Mesenchymal stem cell (in vitro differentiated cells and primary cell): ENCODE data around the gene BCKDHB.
A peak's percentile ranks its signal among the peaks of the same experiment; 100 is the strongest.

Source experiments
- DNase-seq: peaks from one replicate; pipeline ENCODE4 v3.0.0-alpha.2; 2013
- H2AFZ ChIP-seq: one replicate; pipeline ENCODE4 v1.6.1; 2013; ENCODE audit warnings: low read depth, mild to moderate bottlenecking, control low read depth, inconsistent platforms, low read length, moderate library complexity
- H2AK5ac ChIP-seq: 2 replicates; pipeline ENCODE4 v1.6.1; 2013; ENCODE audit warnings: low read length, moderate library complexity, mild to moderate bottlenecking, inconsistent platforms; ENCODE audit not compliant: severe bottlenecking
- H2BK120ac ChIP-seq: one replicate; pipeline ENCODE4 v1.6.1; 2013; ENCODE audit warnings: low read depth, mild to moderate bottlenecking, inconsistent platforms, low read length, moderate library complexity
- H2BK12ac ChIP-seq, 2 experiments: one replicate each; pipeline ENCODE4 v1.6.1; 2013; ENCODE audit warnings: inconsistent platforms in 2 of 2, low read length in 2 of 2, mild to moderate bottlenecking in 2 of 2, moderate library complexity in 2 of 2, control low read depth in 1 of 2
- H2BK15ac ChIP-seq: one replicate; pipeline ENCODE4 v1.6.1; 2013; ENCODE audit warnings: mild to moderate bottlenecking, low read depth, inconsistent platforms; ENCODE audit not compliant: poor library complexity, severe bottlenecking
- H2BK5ac ChIP-seq: 2 replicates; pipeline ENCODE4 v1.6.1; 2013; ENCODE audit warnings: low read depth, mild to moderate bottlenecking, low read length, control low read depth, inconsistent platforms; ENCODE audit not compliant: poor library complexity, severe bottlenecking
- H3K14ac ChIP-seq, 2 experiments: one replicate each; pipeline ENCODE4 v1.6.1; 2013; ENCODE audit warnings: inconsistent platforms in 2 of 2, low read length in 2 of 2, control low read depth in 1 of 2, mild to moderate bottlenecking in 1 of 2, moderate library complexity in 1 of 2
- H3K18ac ChIP-seq, 2 experiments: one replicate each; pipeline ENCODE4 v1.6.1; 2013; ENCODE audit warnings: inconsistent platforms in 2 of 2, low read length in 2 of 2, control low read depth in 1 of 2, low read depth in 1 of 2, mild to moderate bottlenecking in 1 of 2
- H3K23ac ChIP-seq, 2 experiments: one replicate each; pipeline ENCODE4 v1.6.1; 2013; ENCODE audit warnings: inconsistent platforms in 2 of 2, low read length in 2 of 2, mild to moderate bottlenecking in 2 of 2, moderate library complexity in 2 of 2, control low read depth in 1 of 2
- H3K27ac ChIP-seq: 2 replicates; pipeline ENCODE4 v1.5.1; 2013; ENCODE audit warnings: mild to moderate bottlenecking, moderate library complexity, low read length, control low read depth, inconsistent platforms; ENCODE audit not compliant: poor library complexity, severe bottlenecking
- H3K27me3 ChIP-seq, 2 experiments: 2 replicates each; pipeline versions ENCODE4 v1.6.1 to v1.7.0; 2013; ENCODE audit warnings: low read length in 2 of 2, mild to moderate bottlenecking in 2 of 2, moderate library complexity in 2 of 2, control low read depth in 1 of 2, inconsistent platforms in 1 of 2; ENCODE audit not compliant: control insufficient read depth in 1 of 2, insufficient read depth in 1 of 2
- H3K36me3 ChIP-seq, 2 experiments: 2 replicates each; pipeline versions ENCODE4 v1.6.1 to v1.7.0; 2013; ENCODE audit warnings: low read length in 2 of 2, control low read depth in 1 of 2, inconsistent platforms in 1 of 2, low read depth in 1 of 2, mild to moderate bottlenecking in 1 of 2; ENCODE audit not compliant: insufficient read depth in 2 of 2, control insufficient read depth in 1 of 2
- H3K4ac ChIP-seq, 2 experiments: one replicate each; pipeline ENCODE4 v1.6.1; 2013; ENCODE audit warnings: inconsistent platforms in 2 of 2, low read length in 2 of 2, mild to moderate bottlenecking in 2 of 2, moderate library complexity in 2 of 2, control low read depth in 1 of 2, low read depth in 1 of 2
- H3K4me1 ChIP-seq: 2 replicates; pipeline ENCODE4 v1.6.1; 2013; ENCODE audit warnings: low read depth, low read length, control low read depth; ENCODE audit not compliant: control insufficient read depth, insufficient read depth
- H3K4me2 ChIP-seq: 2 replicates; pipeline ENCODE4 v1.6.1; 2013; ENCODE audit warnings: low read length, mild to moderate bottlenecking, inconsistent platforms; ENCODE audit not compliant: poor library complexity, severe bottlenecking
- H3K4me3 ChIP-seq, 2 experiments: 2 replicates each; pipeline versions ENCODE4 v1.5.1 to v1.7.0; 2013; ENCODE audit warnings: low read length in 2 of 2, mild to moderate bottlenecking in 2 of 2, control low read depth in 1 of 2, low read depth in 1 of 2; ENCODE audit not compliant: insufficient read depth in 1 of 2
- H3K79me1 ChIP-seq: replicated peaks from 2 replicates; pipeline ENCODE4 v1.6.1; 2013; ENCODE audit warnings: mild to moderate bottlenecking, control low read depth, low read length, inconsistent platforms; ENCODE audit not compliant: poor library complexity, severe bottlenecking
- H3K9ac ChIP-seq: 2 replicates; pipeline ENCODE4 v1.7.0; 2013; ENCODE audit warnings: mild to moderate bottlenecking, low read length, moderate library complexity
- H3K9me3 ChIP-seq: 2 replicates; pipeline ENCODE4 v1.7.0; 2013; ENCODE audit warnings: mild to moderate bottlenecking, low read length; ENCODE audit not compliant: control insufficient read depth
- H4K8ac ChIP-seq: one replicate; pipeline ENCODE4 v1.6.1; 2013; ENCODE audit warnings: inconsistent platforms, mild to moderate bottlenecking, low read length, moderate library complexity
- H4K91ac ChIP-seq: one replicate; pipeline ENCODE4 v1.6.1; 2013; ENCODE audit warnings: mild to moderate bottlenecking, low read length, inconsistent platforms
- WGBS: methylation state at CpG from one replicate; pipeline ENCODE4 v1.1.7; 2013; ENCODE audit warnings: mixed read lengths; 5-methylcytosine and 5-hydroxymethylcytosine counted together

BCKDHB gene

DNA sequence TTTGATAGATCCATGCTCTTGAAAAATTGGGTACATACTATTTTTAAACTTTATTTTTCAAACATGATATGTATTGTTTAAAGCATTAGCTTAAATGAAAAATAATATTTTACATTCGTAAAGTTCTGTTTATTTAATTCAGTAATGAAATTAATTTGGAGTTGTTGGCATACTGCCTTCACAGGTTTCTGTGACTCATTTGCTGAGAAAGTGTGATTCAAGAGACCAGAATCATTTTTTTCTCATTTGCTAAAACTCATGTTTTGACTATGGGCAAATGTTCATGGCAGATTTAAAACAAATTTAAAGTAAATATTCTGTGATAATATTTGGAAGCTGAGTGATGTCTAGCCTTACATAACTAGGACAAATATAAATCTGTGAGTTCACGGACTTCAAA lies 230.4 kb downstream of the BCKDHB start:
- 100% methylated on average over 1 of the region's 2 CpGs for WGBS
- Histone ChIP-seq H3K23ac (no peak overlapping the region), H3K9ac (no peak overlapping the region), H4K91ac (no peak overlapping the region), H3K79me1 (no peaks in the 10 kb centered on the region), H3K4ac (no peak overlapping the region), H4K8ac (no peak overlapping the region), H2BK5ac (no peak overlapping the region), H3K27me3 (no peaks in the 10 kb centered on the region), H2BK120ac (no peak overlapping the region), H2AFZ (no peak overlapping the region), H3K4me2 (no peak overlapping the region), H3K27ac (no peak overlapping the region), H2BK12ac (no peak overlapping the region), H2BK15ac (no peak overlapping the region), H3K4me1 (no peaks in the 10 kb centered on the region), H3K14ac (no peak overlapping the region), H3K9me3 (no peaks in the 10 kb centered on the region), H2AK5ac (no peak overlapping the region), H3K18ac (no peak overlapping the region), H3K4me3 (no peak overlapping the region), H3K36me3 (no peaks in the 10 kb centered on the region)
- DNase-seq: no peak

DNA sequence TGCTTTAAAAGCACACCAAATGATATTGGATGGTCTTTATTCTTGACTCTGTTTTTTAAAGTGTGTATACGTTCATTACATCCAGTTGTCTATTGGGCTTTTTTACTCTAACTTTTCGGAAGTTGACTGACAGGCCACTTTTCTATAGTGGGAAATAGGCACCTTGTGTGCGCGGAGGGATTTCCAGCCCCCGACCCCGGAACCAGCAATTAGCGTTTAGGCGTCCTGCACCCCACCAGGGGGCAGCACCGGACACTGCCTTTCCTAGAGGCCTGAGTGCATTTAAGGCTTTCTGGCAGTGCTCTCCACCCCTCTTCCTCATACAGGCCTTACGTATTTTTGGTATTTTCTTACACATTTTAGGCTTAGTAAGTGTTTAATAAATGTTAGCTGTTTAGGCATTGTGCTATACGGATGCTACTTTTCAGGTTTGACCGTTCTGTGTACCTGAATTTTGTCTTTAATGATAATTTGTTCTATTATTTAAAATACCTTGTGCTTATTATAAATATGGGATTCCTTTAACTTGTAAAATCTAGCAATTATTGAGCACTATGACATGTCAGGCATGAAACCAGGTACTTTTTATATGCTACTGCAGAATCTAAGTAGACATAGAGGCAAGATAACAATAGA lies 231.8 kb downstream of the BCKDHB start:
- Histone ChIP-seq H3K18ac (no peak overlapping the region), H2BK12ac (no peak overlapping the region), H3K4ac (no peak overlapping the region), H3K4me2 (peak overlapping the region; percentile 42), H3K9ac (no peak overlapping the region), H4K8ac (no peak overlapping the region), H2AK5ac (no peak overlapping the region), H2BK120ac (no peak overlapping the region), H3K4me3 (no peak overlapping the region), H3K9me3 (no peaks in the 10 kb centered on the region), H3K27me3 (no peaks in the 10 kb centered on the region), H2BK5ac (no peak overlapping the region), H3K27ac (no peak overlapping the region), H2BK15ac (no peak overlapping the region), H3K4me1 (no peaks in the 10 kb centered on the region), H4K91ac (no peak overlapping the region), H3K36me3 (no peaks in the 10 kb centered on the region), H2AFZ (no peak overlapping the region), H3K79me1 (no peaks in the 10 kb centered on the region), H3K14ac (peak overlapping the region in 1 of 2 experiments; percentile 29), H3K23ac (no peak overlapping the region)
- DNase-seq: peak; percentile 63
- WGBS: 43% methylated on average over 9 of the region's 12 CpGs

DNA sequence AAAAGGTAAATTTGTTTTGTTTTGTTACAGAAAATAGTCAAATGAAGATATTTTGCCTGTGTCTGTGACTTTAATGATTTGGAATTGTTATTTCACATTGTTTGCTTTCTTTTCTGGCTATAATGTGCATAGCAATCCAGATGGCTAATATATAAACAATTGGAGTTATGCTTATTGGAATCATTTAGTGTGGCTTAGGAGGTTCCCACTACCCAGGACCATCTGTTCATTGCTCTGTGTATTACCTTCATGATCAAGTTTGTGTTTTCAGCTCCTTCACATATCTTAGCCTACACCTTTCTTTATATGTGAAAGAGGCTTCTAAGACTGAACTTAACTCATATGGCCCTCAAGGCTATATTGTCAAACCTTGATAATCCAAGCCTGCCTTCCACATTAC lies 232.9 kb downstream of the BCKDHB start:
- Histone ChIP-seq H3K4me3 (no peak overlapping the region), H3K4me1 (no peaks in the 10 kb centered on the region)

DNA sequence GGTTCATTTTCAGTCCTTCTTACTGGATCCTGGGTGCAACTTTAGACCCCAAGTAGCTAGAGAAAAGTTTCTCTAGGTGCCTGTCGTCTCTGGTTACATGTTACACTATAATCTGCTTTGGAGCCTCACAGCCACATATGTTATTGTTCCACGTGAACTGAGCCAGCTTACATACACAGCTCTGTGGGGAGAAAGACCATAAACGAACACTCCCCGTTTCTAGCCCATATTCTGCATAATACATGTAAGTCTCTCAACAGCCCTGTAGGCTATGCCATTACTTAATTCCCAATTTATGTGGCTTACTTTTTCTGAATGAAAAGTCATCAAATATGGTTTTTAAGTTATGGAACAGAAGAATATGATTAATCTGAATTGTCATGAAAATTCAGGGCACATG lies 233.8 kb downstream of the BCKDHB start:
- H3K27me3 ChIP-seq: no peaks in the 10 kb centered on the region
- no peaks in the 10 kb centered on the region for H3K79me1 ChIP-seq
- no peak overlapping the region for H3K27ac ChIP-seq
- peak overlapping the region in 1 of 2 experiments; percentile 38 for H3K18ac ChIP-seq
- H2AFZ ChIP-seq: no peak overlapping the region
- H3K9me3 ChIP-seq: no peaks in the 10 kb centered on the region
- H3K4me3 ChIP-seq: no peak overlapping the region
- no peaks in the 10 kb centered on the region for H3K4me1 ChIP-seq
- WGBS: 88% methylated on average over 3 of the region's 4 CpGs
- no peak for DNase-seq
- no peak overlapping the region for H2BK15ac ChIP-seq
- no peak overlapping the region for H3K9ac ChIP-seq
- no peak overlapping the region for H4K91ac ChIP-seq
- no peak overlapping the region for H3K23ac ChIP-seq
- no peaks in the 10 kb centered on the region for H3K36me3 ChIP-seq
- H3K4me2 ChIP-seq: no peak overlapping the region
- H2AK5ac ChIP-seq: no peak overlapping the region
- H2BK120ac ChIP-seq: no peak overlapping the region
- no peak overlapping the region for H2BK12ac ChIP-seq
- no peak overlapping the region for H3K14ac ChIP-seq
- no peak overlapping the region for H2BK5ac ChIP-seq
- H3K4ac ChIP-seq: no peak overlapping the region
- H4K8ac ChIP-seq: no peak overlapping the region

More for the DNA sequence above, 232.9 kb downstream of the BCKDHB start:
- Histone ChIP-seq H3K36me3 (no peaks in the 10 kb centered on the region), H3K18ac (no peak overlapping the region), H3K79me1 (no peaks in the 10 kb centered on the region), H4K8ac (no peak overlapping the region), H3K4ac (no peak overlapping the region), H2BK5ac (no peak overlapping the region), H4K91ac (no peak overlapping the region), H3K14ac (no peak overlapping the region), H3K27me3 (no peaks in the 10 kb centered on the region), H2AK5ac (no peak overlapping the region), H3K9me3 (no peaks in the 10 kb centered on the region), H2BK120ac (no peak overlapping the region), H3K27ac (no peak overlapping the region), H2AFZ (no peak overlapping the region), H3K4me2 (no peak overlapping the region), H3K23ac (no peak overlapping the region), H3K9ac (no peak overlapping the region), H2BK12ac (no peak overlapping the region), H2BK15ac (no peak overlapping the region)
- DNase-seq: no peak
